ENCODE results near the gene BAZ2A.
A peak's percentile ranks its signal among the peaks of the same experiment; 100 is the strongest.
"Not testable (repeated sequence)": the region's sequence is repeated elsewhere in the genome, so short reads cannot be mapped to it uniquely, and the experiment has no call there.

The BAZ2A gene

GRCh38 chr12:56630180-56630632, at the start of gene BAZ2A:
BAZ2A (minus strand) TSS chr12:56630326; CDS start chr12:56617530, 12,796 bp downstream.
- DNase-seq (ENCODE audit: low read depth in 2 of 2), result peak; percentile 71 to 82

GRCh38 chr12:56678852-56679251, 48.7 kb upstream of the BAZ2A start:
- DNase-seq (ENCODE audit: low read depth in 2 of 2), result no peak

GRCh38 chr12:56677680-56678079, 47.6 kb upstream of the BAZ2A start:
- DNase-seq (ENCODE audit: low read depth in 2 of 2), result no peak

DNA sequence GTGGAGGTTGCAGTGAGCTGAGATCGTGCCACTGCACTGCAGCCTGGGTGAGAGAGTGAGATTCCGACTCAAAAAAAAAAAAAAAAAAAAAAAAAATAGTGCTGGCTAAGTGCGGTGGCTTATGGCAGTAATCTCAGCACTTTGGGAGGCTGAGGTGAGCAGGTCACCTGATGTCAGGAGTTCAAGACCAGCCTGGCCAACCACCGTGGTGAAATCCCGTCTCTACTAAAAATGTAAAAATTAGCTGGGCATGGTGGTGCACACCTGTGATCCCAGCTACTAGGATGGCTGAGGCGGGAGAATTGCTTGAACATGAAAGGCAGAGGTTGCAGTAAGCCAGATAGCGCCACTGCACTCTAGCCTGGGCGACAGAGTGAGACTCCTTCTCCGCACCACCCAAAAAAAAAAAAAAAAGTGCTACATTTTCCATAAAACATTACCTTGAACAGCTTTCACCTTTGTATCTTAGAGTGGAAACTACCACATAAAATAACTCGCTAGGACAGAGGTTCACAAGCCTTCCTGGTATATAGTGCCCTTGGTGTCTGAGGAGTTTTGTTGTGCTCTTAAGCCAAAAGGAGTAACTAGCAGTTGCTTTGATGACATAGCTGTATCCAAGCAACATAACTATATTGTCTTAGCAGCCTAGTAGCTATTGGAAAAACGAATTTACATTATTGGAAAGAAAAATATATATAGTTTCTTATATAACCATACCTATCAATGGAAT, 46.9 kb upstream of the BAZ2A start:
- no peak for DNase-seq (ENCODE audit: low read depth in 2 of 2)

DNA sequence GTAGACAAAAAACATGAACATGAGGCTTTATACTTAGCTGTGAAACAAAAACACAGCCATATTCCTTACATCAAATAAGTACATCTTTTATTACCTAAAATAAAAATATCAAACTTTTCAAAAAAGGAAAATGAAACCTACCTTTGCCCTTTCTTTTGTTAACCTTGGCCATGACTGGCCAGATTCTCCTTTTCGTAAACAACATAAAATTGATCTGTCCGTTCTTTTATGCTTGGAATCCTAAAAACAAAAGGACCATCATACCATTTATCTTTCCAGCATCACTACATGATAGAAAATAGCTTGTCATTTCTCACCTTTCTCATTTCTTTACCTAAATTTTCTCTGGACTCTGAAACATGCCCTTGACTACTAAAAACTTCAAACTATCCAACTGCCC, 41.5 kb upstream of the BAZ2A start:
- no peak for DNase-seq (ENCODE audit: low read depth in 2 of 2)

DNA sequence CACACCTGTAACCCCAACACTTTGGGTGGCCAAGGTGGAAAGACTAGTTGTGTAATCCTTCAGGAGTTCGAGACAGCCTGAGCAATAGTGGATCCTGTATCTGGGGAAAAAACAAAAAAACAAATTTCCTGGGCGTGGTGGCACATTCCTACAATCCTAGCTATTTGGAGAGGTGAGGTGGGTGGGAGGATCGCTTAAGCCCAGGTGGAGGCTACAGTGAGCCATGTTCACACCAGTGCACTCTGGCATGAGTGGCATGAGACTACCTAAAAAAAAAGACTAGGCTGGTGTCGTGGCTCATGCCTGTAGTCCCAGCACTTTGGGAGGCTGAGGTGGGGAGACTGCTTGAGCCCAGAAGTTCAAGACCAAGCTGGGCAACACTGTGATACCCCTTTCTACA, 40.7 kb upstream of the BAZ2A start:
- no peak for DNase-seq (ENCODE audit: low read depth in 2 of 2)

DNA sequence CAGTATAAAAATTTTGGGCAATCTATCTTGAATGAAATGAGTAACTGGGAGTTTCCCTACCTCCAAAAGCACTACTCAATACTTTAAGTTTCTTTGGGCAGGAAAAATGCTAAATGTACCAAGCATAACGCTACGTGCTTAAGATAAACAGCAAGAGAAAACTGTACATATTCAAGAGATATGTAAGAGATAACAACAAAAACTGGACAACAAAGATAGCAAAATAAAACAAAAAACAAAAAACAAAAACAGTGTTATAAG, 38.0 kb upstream of the BAZ2A start:
- no peak for DNase-seq (ENCODE audit: low read depth in 2 of 2)

GRCh38 chr12:56661979-56662638, 32.0 kb upstream of the BAZ2A start:
- DNase-seq (ENCODE audit: low read depth in 2 of 2), result no peak

DNA sequence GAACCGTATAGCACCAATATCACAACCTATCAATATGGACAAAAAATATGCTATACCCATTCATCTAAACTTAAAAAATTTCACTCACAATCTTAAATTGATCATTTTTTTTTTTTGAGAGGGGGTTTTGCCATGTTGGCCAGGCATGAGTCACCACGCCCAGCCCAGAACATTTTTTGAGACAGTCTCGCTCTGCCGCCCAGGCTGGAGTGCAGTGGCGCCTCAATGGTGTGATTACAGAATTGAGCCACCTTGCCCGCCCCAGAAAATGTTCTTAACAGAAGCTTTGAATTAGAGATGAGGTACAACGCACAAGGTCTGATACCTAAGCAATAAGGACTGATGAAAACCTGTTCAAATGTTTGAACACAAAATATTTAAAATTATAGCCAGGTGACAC, 31.4 kb upstream of the BAZ2A start:
- DNase-seq (ENCODE audit: low read depth in 2 of 2), result no peak

- DNase-seq (ENCODE audit: low read depth in 2 of 2), result no peak
Observed at GRCh38 chr12:56658921-56659320, 28.8 kb upstream of the BAZ2A start.

DNA sequence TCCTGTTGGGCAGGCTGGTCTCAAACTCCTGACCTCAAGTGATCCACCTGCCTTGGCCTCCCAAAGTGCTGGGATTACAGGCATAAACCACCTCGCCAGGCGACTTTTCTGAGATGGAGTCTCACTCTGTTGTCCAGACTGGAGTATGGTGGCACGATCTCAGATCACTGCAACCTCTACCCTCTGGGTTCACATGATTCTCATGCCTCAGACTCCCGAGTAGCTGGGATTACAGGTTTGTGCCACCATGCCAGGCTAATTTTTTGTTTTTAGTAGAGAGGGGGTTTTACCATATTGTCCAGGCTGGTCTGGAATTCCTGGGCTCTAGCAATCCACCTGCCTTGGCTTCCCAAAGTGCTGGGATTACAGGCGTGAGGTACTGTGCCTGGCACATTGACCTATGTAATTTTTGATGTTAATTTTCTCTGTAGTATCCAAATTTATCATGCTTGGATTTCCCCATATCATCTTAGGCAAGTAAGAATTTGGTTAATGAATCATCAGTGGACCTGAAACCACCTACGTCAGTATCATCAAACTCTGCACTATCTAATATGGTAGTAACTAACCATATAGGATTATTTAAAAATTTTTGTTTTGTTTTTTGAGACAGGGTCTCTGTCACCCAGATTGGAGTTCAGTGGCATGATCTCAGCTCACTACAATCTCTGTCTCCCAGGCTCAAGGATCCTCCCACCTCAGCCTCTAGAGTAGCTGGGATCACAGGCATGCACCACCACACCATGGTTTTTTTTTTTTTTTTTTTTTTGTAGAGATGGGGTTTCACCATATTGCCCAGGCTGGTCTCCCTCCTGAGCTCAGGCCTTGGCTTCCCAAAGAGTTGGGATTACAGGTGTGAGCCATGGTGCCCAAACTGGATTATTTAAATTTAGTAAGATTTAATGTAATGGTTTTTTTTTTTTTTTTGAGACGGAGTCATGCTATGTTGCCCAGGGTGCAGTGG, 27.6 kb upstream of the BAZ2A start:
- no peak for DNase-seq (ENCODE audit: low read depth in 2 of 2)

DNA sequence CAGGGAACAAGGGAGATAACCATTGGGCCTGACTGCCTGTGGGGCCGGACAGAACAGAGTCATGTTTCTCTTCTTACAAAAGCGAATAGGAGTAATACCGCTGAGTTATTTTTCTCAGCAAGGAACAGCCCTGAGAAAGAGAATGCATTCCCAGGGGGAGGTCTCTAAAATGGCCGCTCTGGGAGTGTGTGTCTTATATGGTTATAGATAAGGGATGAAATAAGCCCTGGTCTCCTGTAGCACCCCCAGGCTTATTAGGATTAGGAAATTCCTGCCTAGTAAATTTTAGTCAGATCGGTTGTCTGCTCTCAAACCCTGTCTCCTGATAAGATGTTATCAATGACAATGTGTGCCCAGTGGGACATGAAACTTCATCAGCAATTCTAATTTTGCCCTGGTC, 23.7 kb upstream of the BAZ2A start:
- DNase-seq (ENCODE audit: low read depth in 2 of 2), result not testable (repeated sequence)

DNA sequence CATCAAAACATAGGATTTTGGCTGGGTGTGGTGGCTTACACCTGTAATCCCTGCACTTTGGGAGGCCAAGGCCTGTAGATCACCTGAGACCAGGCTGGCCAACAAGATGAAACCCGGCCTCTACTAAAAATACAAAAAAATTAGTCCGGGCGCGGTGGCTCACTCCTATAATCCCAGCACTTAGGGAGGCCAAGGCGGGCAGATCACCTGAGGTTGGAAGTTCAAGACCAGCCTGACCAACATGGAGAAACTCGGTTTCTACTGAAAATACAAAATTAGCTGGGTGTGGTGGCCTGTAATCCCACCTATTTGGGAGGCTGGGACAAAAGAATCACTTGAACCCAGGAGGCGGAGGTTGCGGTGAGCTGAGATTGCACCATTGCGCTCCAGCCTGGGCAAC, 17.9 kb upstream of the BAZ2A start:
- DNase-seq (ENCODE audit: low read depth in 2 of 2), result not testable (repeated sequence)

DNA sequence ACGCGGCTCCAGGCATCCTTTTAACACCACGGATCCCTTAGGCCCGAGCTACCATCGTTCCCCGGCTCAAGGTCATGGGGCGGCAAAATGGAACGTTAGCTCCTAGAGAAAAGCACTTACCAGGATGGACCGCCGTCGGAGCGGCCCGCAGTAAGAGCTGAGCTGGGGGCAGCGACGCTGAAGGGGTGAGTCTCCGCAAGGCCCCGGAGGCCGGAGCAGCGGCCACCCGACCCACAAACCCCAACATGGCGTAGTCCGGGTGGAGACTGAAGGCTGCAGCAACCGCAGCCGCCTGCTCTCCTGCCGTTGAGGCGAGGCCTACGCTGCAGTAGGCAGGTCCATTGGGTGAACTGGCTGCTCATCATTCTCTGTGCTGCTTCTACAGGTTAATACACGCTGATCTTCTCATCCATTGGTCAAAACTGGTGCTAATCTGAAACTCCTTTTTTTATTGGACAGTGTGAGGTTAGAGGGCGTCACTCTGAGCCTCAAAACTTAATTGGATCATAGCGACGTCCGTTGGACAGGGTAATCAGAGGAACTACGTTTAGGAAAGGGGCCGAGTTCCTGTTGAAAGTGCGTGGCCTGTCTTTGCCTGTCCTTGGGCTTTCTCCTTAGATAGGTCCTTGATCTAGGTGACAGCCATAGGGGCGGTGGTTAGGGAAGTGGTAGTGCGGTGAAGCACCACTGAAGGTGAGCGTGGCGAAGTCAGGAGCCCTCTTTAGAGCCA, 15.8 kb upstream of the BAZ2A start, which contains the start of gene ATP5F1B:
Gene ATP5F1B (minus strand): TSS at position 268 of the 730 bp plus-strand sequence. CDS start 21 bp downstream, at position 247.
- DNase-seq (ENCODE audit: low read depth in 2 of 2), result peak; percentile 73 to 79

DNA sequence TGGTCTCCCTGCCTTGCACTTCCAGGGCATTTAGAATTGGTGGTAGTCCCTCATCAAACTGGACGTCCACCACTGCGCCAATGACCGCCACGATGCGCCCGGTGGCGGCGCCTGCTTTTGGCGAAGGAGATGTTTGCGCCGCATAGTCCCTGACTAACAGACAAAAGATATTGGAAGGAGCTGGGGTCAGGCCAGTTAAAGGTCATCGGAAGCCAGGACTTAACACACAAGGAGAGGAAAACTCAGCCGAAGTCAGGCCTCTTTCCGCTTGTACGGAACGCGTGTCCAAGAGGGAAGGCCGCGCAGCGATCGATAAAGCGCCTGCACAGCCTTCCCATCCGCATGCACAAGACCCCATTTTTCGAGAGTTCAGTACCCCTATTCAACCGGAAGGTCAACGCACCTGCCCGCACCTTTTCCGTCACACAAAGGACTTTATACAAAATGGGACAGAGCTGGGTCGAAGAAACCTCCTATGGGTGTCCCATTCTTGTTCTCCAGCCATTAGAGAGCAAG, 15.1 kb upstream of the BAZ2A start:
- DNase-seq (ENCODE audit: low read depth in 2 of 2), result no peak

- DNase-seq (ENCODE audit: low read depth in 2 of 2), result no peak
Observed at GRCh38 chr12:56644654-56645053, 14.5 kb upstream of the BAZ2A start.

DNA sequence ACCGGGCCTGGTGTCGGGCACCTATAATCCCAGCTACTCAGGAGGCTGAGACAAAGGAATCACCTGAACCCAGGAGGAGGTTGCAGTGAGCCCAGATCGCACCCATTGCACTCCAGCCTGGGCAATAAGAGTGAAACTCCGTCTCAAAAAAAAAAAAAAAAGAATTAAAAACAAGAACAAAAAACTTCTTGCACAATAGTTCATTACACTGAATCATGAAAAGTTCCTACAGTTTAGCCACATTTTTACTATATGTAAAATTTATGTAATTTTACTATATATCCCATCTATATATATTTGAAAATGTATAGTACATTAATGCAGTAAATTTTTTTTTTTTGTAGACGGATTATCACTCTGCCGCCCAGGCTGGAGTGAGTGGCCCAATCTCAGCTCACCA, 11.1 kb upstream of the BAZ2A start:
- DNase-seq (ENCODE audit: low read depth in 2 of 2), result no peak

DNA sequence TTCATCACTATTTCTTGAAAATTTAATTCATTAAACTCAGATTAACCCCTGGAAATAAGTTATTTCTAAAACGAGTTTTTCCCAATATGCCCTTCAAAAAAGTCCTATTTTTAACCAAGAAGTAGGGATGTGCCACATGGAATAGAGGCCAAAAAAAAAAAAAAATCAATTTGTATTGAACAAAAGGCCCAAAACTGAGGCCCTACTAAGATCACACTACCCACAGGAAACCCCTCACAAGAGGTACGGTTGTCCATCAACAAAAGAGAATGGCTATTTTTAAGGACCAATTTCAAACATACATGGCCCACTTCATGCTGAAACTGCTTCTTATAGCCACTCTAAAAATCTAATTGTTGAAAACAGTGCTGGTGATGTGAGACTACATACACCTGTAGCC, 7.5 kb upstream of the BAZ2A start:
- DNase-seq (ENCODE audit: low read depth in 2 of 2), result no peak

DNA sequence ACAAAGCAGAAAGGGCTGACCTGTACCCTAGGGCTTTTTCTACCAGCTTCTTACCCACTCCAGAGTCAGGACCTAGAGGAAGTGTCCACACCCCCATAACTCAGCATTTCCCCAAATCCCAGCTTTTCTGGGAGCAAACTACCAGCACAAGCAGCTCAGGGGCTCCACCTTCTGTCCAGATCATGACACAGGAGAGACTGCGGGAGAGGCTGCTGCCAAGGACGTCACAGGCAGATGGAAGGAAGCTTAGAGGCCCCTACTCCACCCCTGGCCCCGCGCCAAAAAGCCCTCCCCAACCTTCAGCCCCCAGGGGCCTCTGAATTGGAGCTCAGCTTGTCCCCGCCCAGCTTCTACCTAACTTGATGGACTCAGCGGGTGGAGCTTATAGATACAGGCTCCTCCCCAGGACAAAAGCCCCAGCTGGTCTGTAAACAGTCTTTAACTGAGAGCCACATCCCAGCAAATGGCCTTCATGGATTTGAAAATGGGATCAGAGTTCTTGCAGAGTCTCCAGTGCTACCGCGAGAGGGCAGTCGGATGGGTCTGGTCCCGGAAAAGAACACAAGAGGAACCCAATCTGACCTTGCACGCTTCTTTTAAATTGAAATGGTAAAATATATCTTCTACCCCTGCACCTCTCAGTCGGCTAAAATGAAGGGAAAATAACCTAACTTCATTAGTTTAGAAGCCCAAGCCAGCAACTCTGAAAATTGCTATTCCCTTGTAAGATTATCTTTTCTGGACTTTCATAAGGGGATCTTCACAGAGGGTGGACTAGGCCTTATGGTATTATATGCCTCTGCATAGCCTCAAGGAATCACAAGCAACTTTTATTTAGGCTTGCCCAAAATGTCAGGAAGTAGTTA, 6.8 kb upstream of the BAZ2A start:
- DNase-seq (ENCODE audit: low read depth in 2 of 2), result peak; percentile 65 to 80

Data from stimulated activated CD4-positive, alpha-beta T cell treated with anti-CD3 and anti-CD28 coated beads, Interleukin-1b, Interleukin-23, amount 100 ng/mL, for 4 hours (primary cell).